GM23248 (cell line): ENCODE data around the gene SBK3.

Experiments used
- EZH2 ChIP-seq: fragments of 200-600 bp; sonication (generic); IDR thresholded peaks from 2 replicates; pipeline ENCODE4 v1.6.1; 2018; ENCODE audit warnings: antibody characterized with exemption, mild to moderate bottlenecking; ENCODE audit not compliant: insufficient read depth, poor library complexity, severe bottlenecking
- EZH2phosphoT487 ChIP-seq: fragments of 200-600 bp; sonication (generic); IDR thresholded peaks from 2 replicates; pipeline ENCODE4 v1.6.1; 2018; ENCODE audit warnings: antibody characterized with exemption, moderate library complexity, mild to moderate bottlenecking, low read depth; ENCODE audit not compliant: insufficient read depth

DNA sequence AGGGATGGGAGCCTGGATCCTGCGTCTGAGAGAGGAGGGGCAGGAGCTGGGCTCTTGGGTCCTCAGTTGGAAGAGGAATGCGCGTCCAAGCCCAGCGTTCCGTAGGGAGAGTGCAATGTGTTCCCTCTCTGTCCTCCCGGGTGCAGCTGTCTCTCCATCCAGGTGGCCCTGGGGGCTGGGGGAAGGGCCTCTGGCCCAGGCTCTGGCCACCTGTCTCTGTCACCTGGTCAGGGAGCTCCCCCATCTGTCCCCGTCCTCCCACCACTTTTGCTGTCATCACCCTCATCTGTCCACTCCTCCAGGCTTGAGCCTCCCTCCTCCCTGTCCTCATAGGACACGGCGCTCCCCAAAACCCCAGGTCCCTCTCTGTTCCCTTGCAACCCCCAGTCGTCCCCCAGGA is 4.7 kb downstream of the SBK3 start:
- TF ChIP-seq EZH2phosphoT487 = no peak
- no peak for TF ChIP-seq EZH2
